ENCODE results near the gene EIF4G3.

DNA sequence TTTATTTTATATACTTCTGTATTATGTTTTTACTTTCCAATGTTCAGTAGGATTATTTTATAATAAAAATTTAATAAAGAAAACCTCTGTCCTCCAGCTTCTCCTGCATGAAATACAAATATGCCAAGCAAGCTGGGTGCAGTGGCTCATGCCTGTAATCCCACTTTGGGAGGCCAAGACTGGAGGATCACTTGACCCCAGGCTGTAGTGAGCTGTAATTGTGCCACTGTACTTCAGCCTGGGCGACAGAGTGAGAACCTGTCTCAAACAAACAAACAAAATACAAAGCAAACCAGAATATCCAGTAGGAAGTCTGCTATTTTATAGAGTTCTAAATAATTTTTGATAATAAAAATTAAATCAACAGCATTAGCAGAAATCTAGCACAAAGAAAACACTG is 168.8 kb downstream of the EIF4G3 start:
- no peak for TF ChIP-seq POLR2A (IDR thresholded peaks at IDR 0.05)
- TF ChIP-seq, protein P1, sequence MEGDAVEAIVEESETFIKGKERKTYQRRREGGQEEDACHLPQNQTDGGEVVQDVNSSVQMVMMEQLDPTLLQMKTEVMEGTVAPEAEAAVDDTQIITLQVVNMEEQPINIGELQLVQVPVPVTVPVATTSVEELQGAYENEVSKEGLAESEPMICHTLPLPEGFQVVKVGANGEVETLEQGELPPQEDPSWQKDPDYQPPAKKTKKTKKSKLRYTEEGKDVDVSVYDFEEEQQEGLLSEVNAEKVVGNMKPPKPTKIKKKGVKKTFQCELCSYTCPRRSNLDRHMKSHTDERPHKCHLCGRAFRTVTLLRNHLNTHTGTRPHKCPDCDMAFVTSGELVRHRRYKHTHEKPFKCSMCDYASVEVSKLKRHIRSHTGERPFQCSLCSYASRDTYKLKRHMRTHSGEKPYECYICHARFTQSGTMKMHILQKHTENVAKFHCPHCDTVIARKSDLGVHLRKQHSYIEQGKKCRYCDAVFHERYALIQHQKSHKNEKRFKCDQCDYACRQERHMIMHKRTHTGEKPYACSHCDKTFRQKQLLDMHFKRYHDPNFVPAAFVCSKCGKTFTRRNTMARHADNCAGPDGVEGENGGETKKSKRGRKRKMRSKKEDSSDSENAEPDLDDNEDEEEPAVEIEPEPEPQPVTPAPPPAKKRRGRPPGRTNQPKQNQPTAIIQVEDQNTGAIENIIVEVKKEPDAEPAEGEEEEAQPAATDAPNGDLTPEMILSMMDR (IDR thresholded peaks at IDR 0.05): no peak
